ENCODE measurements around the gene GTF2A2.

DNA sequence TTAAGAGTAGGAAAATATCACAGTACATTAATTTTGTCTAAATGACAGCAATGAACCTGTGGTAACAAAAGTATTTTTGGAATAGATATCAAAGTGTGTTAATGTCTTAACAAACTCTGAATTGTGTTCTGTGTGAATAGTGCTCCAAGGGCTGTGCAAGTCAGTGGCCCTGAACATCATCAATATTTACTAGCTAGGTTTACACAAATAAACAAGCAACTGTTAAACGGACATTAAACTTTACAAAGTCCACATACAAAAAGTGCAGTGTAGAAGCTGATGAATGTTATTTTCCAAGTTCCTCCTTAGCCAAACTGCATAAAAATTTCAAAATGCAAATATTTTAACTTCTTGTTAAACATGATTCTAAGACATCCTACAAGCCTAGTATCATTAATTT lies 2.1 kb upstream of the GTF2A2 start:
- TF ChIP-seq ZNF561 (tag by site-specific recombination; IDR thresholded peaks at IDR 0.05; ENCODE audit: borderline replicate concordance) = no peak
- no peak for TF ChIP-seq ZNF548 (tag by site-specific recombination; IDR thresholded peaks at IDR 0.05)
- TF ChIP-seq ZNF133 (tag by site-specific recombination; IDR thresholded peaks at IDR 0.05) = no peak
- TF ChIP-seq ZNF544 (tag by site-specific recombination; IDR thresholded peaks at IDR 0.05) = no peak
- TF ChIP-seq ZNF274 (IDR thresholded peaks at IDR 0.05; ENCODE audit: low read length) = no peak
- TF ChIP-seq ZNF274 (tag by site-specific recombination; IDR thresholded peaks at IDR 0.05; ENCODE audit: borderline replicate concordance) = no peak
- TF ChIP-seq, protein P1, sequence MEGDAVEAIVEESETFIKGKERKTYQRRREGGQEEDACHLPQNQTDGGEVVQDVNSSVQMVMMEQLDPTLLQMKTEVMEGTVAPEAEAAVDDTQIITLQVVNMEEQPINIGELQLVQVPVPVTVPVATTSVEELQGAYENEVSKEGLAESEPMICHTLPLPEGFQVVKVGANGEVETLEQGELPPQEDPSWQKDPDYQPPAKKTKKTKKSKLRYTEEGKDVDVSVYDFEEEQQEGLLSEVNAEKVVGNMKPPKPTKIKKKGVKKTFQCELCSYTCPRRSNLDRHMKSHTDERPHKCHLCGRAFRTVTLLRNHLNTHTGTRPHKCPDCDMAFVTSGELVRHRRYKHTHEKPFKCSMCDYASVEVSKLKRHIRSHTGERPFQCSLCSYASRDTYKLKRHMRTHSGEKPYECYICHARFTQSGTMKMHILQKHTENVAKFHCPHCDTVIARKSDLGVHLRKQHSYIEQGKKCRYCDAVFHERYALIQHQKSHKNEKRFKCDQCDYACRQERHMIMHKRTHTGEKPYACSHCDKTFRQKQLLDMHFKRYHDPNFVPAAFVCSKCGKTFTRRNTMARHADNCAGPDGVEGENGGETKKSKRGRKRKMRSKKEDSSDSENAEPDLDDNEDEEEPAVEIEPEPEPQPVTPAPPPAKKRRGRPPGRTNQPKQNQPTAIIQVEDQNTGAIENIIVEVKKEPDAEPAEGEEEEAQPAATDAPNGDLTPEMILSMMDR (tag by site-specific recombination; IDR thresholded peaks at IDR 0.05) = no peak
